Measurements from ENCODE around the gene C9orf72.

DNA sequence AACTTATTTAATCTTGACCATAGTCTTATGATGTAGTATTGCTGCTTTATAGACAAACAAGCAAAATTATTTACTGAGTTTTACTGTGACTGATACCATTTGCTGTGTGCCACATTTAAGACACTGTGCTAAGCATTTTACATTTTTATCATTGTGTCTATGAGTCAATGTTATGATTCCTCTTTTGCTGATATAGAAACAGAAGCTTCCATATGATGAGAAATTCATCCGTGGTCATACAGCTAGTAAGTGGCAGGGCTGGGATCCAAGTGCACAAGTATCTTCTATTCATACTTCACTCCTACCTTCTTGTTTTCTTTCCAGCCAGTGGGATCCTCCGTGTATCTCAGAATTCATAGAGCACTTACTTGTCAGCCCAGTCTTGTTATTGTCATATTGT is 66.3 kb downstream of the C9orf72 start:
- TF ChIP-seq, protein P1, sequence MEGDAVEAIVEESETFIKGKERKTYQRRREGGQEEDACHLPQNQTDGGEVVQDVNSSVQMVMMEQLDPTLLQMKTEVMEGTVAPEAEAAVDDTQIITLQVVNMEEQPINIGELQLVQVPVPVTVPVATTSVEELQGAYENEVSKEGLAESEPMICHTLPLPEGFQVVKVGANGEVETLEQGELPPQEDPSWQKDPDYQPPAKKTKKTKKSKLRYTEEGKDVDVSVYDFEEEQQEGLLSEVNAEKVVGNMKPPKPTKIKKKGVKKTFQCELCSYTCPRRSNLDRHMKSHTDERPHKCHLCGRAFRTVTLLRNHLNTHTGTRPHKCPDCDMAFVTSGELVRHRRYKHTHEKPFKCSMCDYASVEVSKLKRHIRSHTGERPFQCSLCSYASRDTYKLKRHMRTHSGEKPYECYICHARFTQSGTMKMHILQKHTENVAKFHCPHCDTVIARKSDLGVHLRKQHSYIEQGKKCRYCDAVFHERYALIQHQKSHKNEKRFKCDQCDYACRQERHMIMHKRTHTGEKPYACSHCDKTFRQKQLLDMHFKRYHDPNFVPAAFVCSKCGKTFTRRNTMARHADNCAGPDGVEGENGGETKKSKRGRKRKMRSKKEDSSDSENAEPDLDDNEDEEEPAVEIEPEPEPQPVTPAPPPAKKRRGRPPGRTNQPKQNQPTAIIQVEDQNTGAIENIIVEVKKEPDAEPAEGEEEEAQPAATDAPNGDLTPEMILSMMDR (IDR thresholded peaks at IDR 0.05): no peak
- TF ChIP-seq POLR2A (IDR thresholded peaks at IDR 0.05): no peak
